NCI-H748 (cell line): ENCODE data around the gene CDH10.

Source experiments
- DNase-seq: peaks from one replicate; lab custom pipeline; 2025; ENCODE audit not compliant: unreplicated experiment; lab: John Stamatoyannopoulos, UW

CDH10 gene

GRCh38 chr5:24644761-24645160 lies at the start of gene CDH10:
Gene CDH10 (minus strand): TSS chr5:24644978. CDS start chr5:24593490, 51,488 bp downstream.
- peak; percentile 99 for DNase-seq

- no peak for DNase-seq
Measured at GRCh38 chr5:24693609-24694008, 48.8 kb upstream of the CDH10 start.

- DNase-seq, result no peak
Measured at GRCh38 chr5:24691074-24691473, 46.3 kb upstream of the CDH10 start.

GRCh38 chr5:24681106-24681505 lies 36.3 kb upstream of the CDH10 start:
- DNase-seq, result no peak

GRCh38 chr5:24668050-24668449 lies 23.3 kb upstream of the CDH10 start:
- DNase-seq, result no peak

- DNase-seq, result no peak
Measured at GRCh38 chr5:24649531-24649930, 4.8 kb upstream of the CDH10 start.

- peak; percentile 67 for DNase-seq
Measured at GRCh38 chr5:24646915-24647314, 2.1 kb upstream of the CDH10 start.

- peak; percentile 74 for DNase-seq
Measured at GRCh38 chr5:24645483-24645882, 705 bp upstream of the CDH10 start.

- DNase-seq, result no peak
Measured at GRCh38 chr5:24643880-24644279, 898 bp downstream of the CDH10 start.

GRCh38 chr5:24643156-24643555 lies 1.6 kb downstream of the CDH10 start:
- DNase-seq, result no peak

- DNase-seq, result peak; percentile 84
Measured at GRCh38 chr5:24642022-24642421, 2.8 kb downstream of the CDH10 start.

GRCh38 chr5:24635209-24635608 lies 9.6 kb downstream of the CDH10 start:
- no peak for DNase-seq

- DNase-seq, result peak; percentile 83
Measured at GRCh38 chr5:24633715-24634325, 11.0 kb downstream of the CDH10 start.

- DNase-seq, result no peak
Measured at GRCh38 chr5:24632353-24632752, 12.4 kb downstream of the CDH10 start.

GRCh38 chr5:24630918-24631317 lies 13.9 kb downstream of the CDH10 start:
- DNase-seq, result no peak

GRCh38 chr5:24629798-24630197 lies 15.0 kb downstream of the CDH10 start:
- no peak for DNase-seq

GRCh38 chr5:24624872-24625271 lies 19.9 kb downstream of the CDH10 start:
- DNase-seq, result no peak

GRCh38 chr5:24623624-24624023 lies 21.2 kb downstream of the CDH10 start:
- no peak for DNase-seq

- no peak for DNase-seq
Measured at GRCh38 chr5:24623031-24623430, 21.7 kb downstream of the CDH10 start.

- DNase-seq, result peak; percentile 57
Measured at GRCh38 chr5:24621792-24622191, 23.0 kb downstream of the CDH10 start.

GRCh38 chr5:24616566-24616965 lies 28.2 kb downstream of the CDH10 start:
- no peak for DNase-seq

- no peak for DNase-seq
Measured at GRCh38 chr5:24615159-24615558, 29.6 kb downstream of the CDH10 start.

GRCh38 chr5:24609706-24610105 lies 35.1 kb downstream of the CDH10 start:
- no peak for DNase-seq
